Left renal pelvis (tissue), 4 donors: ENCODE results near the gene TBL3. TPM values are rescaled to one million over a fixed set of nuclear protein-coding genes. Genes with fewer than 3 reads are reported as not detected.
A peak's percentile ranks its signal among the peaks of the same experiment; 100 is the strongest.

ENCODE experiments used
- DNase-seq, 4 donors: peaks; one replicate each; pipeline ENCODE4 v3.0.0-alpha.2; 2013; ENCODE audit warnings: low read depth in 4 of 4, low spot score in 3 of 4
- polyA plus RNA-seq, 4 donors: library from polyadenylated mRNA; unstranded; fragments of 120-200 nt; gene quantifications; one replicate each; pipeline ENCODE4 v1.2.1, GENCODE V29; 2013; ENCODE audit not compliant: insufficient read length in 4 of 4

The TBL3 gene
- polyA plus RNA-seq, 4 donors = 25.1 to 46.9 (median 29.1) TPM

- no peak for DNase-seq
Measured at GRCh38 chr16:1998360-1998835, 26.5 kb downstream of the TBL3 start.

- DNase-seq = no peak
Measured at GRCh38 chr16:1998852-1999801, 27.3 kb downstream of the TBL3 start.

DNA sequence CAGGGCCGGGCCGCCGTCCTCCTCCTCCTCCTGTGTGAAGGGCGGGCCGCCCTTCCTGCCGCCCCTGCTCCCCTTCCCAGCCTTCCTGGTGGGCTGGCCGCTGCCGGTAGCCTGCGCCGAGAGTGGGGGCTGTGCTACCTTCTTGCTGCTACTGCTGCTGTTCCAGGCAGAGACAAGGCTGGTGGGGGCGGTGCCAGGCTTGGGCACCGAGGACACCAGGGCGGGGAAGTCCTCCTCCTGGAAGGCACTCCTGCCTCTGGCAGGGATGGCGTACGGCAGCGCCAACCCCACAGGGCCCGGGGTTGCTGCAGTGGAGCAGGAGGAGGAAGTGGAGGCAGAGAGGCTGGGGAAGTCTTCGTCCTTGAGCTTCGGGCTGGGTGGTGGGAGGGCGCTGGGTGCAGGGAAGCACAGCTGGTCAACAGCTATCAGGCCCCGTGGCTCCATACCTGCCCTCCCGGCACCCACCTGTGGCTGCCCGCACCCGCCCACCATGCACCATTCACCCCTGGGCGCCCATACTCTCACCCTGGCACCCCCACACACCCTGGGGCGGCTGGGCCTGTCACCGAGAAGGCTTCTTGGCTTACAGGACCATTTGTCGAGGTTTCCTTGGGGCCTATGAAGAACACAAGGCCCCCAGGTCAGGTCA, 28.1 kb downstream of the TBL3 start:
- DNase-seq = no peak

- no peak for DNase-seq
Measured at GRCh38 chr16:2001035-2001434, 29.2 kb downstream of the TBL3 start.

- no peak for DNase-seq
Measured at GRCh38 chr16:2001456-2002355, 29.9 kb downstream of the TBL3 start.

- no peak for DNase-seq
Measured at GRCh38 chr16:2002406-2003230, 30.8 kb downstream of the TBL3 start.

- no peak for DNase-seq
Measured at GRCh38 chr16:2003231-2003826, 31.5 kb downstream of the TBL3 start.

DNA sequence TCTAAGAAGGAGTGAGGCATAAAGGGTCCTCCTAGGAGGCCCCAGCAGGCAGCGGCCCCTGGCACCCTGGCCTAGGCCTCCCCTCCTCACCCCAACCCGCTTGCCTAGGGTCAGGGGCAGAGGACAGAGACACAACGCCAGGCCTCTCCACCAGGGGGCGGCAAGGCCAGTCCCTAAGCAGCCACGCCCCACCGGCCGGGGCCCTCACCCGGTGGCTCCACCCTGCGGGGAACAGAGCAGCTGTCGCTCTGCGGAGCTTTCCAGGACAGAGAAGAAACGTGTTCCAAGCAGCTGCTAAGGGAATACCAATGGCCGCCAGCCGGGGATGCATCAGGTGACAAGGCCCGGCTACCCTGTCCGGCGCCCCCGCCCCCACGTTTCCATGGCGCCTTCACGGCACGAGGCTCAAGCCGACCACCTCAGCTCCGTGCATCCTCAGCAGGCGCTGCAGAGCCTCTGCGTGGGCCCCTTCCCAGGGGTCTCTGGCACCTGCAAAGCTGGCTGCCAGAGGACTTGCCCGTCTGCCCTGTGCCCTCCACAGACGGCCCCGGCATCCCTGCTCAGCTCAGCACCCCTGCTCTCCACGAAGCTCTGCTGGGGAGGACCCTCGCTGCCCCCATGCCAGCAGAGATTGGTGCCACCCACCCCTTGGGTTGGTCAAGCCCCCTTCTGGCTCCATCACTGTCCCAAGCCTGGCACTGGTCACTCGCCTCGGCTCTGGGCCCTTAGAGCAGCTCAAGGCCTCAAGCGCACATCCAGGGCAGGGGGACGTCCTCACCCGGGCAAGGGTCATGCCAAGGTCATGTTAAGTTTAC, 32.2 kb downstream of the TBL3 start:
- peak in 1 of 4 donors; percentile 70 for DNase-seq

DNA sequence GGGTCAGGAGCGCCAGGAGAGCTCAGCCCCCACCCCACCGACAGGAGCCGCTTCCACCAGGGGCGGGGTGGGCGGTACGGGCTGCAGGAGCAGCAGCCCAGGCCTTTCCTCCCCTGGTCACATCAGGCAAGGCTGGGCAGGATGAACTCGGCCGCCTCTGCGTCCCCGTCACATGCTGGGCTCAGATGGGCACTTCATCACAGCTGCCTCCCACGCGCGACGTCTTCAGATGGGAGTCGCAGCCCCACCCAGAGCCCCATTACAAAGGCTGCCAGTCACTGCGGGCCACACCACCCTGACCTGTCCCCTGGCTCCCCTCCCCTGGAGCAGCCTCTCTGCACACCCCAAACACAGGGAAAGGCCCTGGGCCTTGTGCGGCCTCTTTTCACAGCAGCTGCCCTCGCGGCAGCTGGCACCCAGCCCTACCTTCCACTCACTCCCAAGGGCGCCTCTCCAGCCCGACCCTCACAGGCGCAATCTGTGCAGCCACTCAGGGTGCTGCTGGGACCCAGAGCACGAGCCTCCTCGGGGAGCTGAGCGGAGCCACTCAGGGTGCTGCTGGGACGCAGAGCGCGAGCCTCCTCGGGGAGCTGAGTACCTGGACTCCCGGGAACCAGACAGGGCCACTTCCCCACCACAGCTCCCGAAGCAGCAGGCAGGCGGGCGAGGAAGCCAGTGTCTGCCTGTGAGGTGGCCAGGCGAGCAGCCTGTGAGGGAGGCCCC, 33.1 kb downstream of the TBL3 start:
- DNase-seq = no peak

DNA sequence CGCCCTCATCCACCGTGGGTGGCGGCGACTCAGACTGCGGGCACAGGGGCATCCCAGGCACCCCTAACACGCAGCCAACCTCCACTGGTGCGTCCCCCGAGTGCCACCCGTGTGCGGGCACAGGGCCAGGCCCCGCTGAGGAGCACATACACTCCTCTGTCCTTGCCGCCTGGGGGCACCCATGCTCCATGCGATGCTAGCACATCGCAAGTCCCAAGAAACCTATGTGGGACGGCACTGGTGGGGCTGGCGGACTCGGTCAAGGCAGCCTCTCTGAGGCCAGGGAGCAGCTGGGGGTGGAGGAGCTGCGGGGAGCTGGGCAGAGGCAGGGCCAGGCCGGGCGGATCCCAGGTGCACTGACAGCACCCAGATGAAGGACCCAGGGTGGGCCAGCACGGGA, 33.8 kb downstream of the TBL3 start:
- DNase-seq = no peak

DNA sequence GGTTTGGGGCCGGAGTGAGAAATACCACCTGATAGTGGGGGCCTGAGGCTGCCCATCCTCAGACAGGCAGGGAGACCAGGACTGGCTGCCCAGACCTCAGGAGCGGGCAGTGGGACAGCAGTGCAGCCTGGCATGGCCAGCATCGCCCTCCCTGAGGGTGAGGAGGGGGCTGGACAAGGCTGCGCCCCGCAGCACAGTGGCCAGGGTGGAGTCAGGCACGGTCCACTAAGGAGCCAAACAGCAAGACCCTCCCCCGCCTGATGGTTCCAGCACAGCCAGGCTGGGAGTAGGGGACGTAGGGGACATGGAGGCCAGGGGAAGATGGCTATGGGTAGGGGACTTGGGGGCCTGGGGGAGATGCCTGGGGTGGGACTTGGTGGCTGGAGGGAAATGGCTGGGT, 34.5 kb downstream of the TBL3 start:
- DNase-seq = no peak

DNA sequence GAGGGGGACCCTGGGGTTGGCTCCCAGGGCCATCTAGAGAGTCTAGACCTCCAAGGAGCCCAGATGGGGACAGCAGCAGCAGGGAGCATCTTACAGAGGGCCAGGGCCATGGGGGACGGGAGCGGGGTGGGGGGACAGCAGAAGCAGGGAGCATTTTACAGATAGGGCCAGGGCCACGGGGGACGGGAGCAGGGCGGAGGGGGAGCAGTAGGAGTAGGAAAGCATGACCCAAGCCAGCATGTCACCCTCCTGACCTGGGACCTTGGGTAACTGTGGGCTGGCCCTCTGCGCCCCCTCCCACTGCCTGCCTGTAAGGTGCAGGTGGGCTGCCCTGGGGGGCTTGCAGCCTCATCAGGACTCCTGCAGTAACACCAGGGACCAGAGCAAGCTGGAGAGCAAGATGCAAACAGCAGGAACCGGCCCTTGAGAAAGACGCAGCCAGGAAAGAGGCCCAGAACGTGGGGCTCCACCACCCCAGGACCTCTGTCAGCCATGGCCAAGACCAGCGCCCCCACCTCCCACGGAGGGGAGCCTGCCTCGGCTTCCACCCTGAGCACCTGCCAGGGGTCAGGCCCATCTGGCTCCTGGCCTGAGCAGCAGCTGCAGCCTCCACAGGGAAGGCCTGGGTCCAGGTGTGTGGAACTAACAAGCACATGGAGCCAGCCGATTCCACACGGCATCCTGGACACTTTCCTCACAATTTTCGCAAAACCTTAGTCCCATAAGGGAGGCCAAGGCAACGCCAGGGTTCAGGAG, 35.4 kb downstream of the TBL3 start:
- no peak for DNase-seq

GRCh38 chr16:2008009-2008526, 36.2 kb downstream of the TBL3 start:
- no peak for DNase-seq

DNA sequence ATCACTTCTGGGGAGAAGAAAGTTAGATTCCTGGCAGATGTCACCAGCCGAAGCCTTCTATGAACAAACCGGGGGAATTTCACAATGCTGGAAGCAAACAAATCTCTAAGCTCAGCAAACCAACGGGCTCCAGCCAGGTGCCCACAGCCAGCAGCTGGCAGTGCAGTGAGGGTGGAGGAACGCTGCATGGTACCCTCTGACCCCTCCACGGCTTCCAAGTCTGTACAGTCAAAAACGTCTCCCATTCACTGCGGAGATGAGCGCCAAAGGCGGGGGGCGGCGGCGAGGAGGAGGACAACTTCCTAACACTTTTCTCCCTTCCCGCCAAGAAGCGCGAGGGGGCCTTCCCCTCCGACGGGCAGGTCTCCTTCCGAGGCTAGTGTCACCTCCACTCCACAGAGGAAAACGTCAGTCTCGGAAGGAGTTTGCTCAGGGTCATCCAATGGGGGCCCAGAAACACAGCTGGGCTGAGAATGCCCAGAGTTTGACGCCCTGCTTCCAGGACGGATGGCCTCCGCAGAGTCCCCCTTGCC, 36.8 kb downstream of the TBL3 start:
- DNase-seq = no peak

GRCh38 chr16:2009164-2009711, 37.4 kb downstream of the TBL3 start:
- DNase-seq = no peak

DNA sequence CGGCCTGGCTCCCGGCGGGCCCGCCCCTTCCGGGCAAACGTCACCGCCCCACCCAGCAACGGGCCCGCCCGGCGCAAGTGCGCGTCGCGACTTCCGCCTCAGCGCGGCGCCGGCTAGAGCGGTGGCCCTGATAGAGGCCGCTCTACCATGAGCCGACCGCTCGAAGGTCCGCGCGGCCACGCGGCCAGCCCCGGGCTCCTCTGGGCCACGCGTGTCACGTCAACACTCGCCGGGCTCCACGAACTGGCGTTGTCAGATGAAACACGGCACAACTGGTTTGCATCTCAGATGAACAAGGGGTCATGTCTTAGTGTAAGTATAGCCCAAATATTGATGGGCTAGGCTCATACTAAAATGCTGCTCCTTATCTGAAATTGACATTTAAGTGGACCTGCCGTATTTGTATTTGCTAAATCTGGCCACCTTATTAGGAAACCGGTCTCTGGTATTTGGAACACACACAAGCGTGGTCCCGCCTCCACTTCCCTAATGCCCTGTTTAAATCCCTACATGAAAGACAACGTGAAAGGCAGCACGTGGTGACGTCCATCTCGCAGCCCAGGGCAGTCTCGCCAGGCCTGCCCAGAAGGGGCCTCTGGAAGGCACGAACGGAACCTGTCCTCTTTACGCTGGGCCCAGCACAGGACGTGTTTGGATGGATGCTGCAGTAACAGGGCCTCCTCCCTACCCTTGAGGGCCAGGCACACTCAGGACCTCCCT, 38.1 kb downstream of the TBL3 start, which contains the start of gene ZNF598:
ZNF598 (minus strand) TSS at position 31 of the 720 bp plus-strand sequence.
- DNase-seq = peak in 1 of 4 donors; percentile 75
